Lower leg skin (tissue), 3 donors: ENCODE measurements around the gene PPL.

Source experiments
- CTCF ChIP-seq, 3 donors: fragments of 450-650 bp; IDR thresholded peaks; one replicate each; pipeline ENCODE4 v1.5.1; 2016; ENCODE audit warnings: antibody characterized with exemption in 3 of 3, mild to moderate bottlenecking in 3 of 3, moderate library complexity in 2 of 3
- POLR2A ChIP-seq, 2 donors: fragments of 450-650 bp; IDR thresholded peaks; one replicate each; pipeline ENCODE4 v1.6.1; 2016 to 2017; ENCODE audit warnings: antibody characterized with exemption in 2 of 2, mild to moderate bottlenecking in 1 of 2, moderate library complexity in 1 of 2

GRCh38 chr16:4883501-4883900 lies 53.4 kb downstream of the PPL start:
- TF ChIP-seq CTCF (IDR thresholded peaks at IDR 0.05) (no peak), POLR2A (IDR thresholded peaks at IDR 0.05) (no peak)
